ENCODE measurements around the gene KIAA1191. TPM values are rescaled to one million over a fixed set of nuclear protein-coding genes. Genes with fewer than 3 reads are reported as not detected.

Gene KIAA1191
- total RNA-seq, 1 donor from 2014 or later: 103 TPM

Small RNA genes lying within 50 kb of the gene (microRNA-seq; reads per million reads assigned to microRNA genes)
- 8.3 reads per million, percentile 18 among the genes with 10 or more reads in this experiment for gene MIR1271 (ENCODE audit: borderline number of aligned reads)

Other genes starting within 250 kb of the KIAA1191 start
- gene SIMC1, start 123.3 kb downstream of the KIAA1191 start, total RNA-seq: 17.4 to 20.3 TPM (median 19.1 TPM) in 3 replicates
- gene ARL10, start 3.7 kb upstream of the KIAA1191 start, total RNA-seq: 24.5 to 37.8 TPM (median 33.7 TPM) in 3 replicates
- 16.8 to 22.8 TPM (median 19.9 TPM) in 3 replicates for gene NOP16, start 26.8 kb upstream of the KIAA1191 start, total RNA-seq
- 70.3 to 83.5 TPM (median 74.6 TPM) in 3 replicates for gene HIGD2A, start 27.0 kb upstream of the KIAA1191 start, total RNA-seq
- 63.8 to 85.6 TPM (median 65.3 TPM) in 3 replicates for gene CLTB, start 54.8 kb upstream of the KIAA1191 start, total RNA-seq
- 40.0 to 45.0 TPM (median 42.5 TPM) in 3 replicates for gene FAF2, start 86.6 kb upstream of the KIAA1191 start, total RNA-seq
- gene RNF44, start 175.6 kb upstream of the KIAA1191 start, total RNA-seq: 21.9 to 24.7 TPM (median 24.3 TPM) in 3 replicates
- 0.40 to 1.5 TPM (median 0.46 TPM) in 3 replicates for gene CDHR2, start 187.6 kb upstream of the KIAA1191 start, total RNA-seq
- gene GPRIN1, start 248.4 kb upstream of the KIAA1191 start, total RNA-seq: 1.7 to 2.9 TPM (median 2.1 TPM) in 3 replicates